Measurements from ENCODE around the gene FREM2. TPM values are rescaled to one million over a fixed set of nuclear protein-coding genes. Genes with fewer than 3 reads are reported as not detected.

FREM2 gene
- total RNA-seq, 2 experiments from 2014 or later: not detected

GRCh38 chr13:38664906-38665305, 22.0 kb upstream of the FREM2 start:
- ChIA-PET CTCF (no interaction called here), POLR2A (no interaction called here)
- no peaks in the 10 kb centered on the region for H3K9me3 Mint-ChIP-seq
- no peak for DNase-seq
- H3K36me3 Mint-ChIP-seq (ENCODE audit: low read depth): no peaks in the 10 kb centered on the region
- no peak overlapping the region for H3K27ac Mint-ChIP-seq
- peaks cover 10% of the 10 kb centered on the region for H3K27me3 Mint-ChIP-seq
- H3K4me1 Mint-ChIP-seq (ENCODE audit: low read depth): no peaks in the 10 kb centered on the region
- ATAC-seq: no peak
- H3K4me3 Mint-ChIP-seq: no peak overlapping the region
- TF ChIP-seq, protein P1, sequence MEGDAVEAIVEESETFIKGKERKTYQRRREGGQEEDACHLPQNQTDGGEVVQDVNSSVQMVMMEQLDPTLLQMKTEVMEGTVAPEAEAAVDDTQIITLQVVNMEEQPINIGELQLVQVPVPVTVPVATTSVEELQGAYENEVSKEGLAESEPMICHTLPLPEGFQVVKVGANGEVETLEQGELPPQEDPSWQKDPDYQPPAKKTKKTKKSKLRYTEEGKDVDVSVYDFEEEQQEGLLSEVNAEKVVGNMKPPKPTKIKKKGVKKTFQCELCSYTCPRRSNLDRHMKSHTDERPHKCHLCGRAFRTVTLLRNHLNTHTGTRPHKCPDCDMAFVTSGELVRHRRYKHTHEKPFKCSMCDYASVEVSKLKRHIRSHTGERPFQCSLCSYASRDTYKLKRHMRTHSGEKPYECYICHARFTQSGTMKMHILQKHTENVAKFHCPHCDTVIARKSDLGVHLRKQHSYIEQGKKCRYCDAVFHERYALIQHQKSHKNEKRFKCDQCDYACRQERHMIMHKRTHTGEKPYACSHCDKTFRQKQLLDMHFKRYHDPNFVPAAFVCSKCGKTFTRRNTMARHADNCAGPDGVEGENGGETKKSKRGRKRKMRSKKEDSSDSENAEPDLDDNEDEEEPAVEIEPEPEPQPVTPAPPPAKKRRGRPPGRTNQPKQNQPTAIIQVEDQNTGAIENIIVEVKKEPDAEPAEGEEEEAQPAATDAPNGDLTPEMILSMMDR (IDR thresholded peaks at IDR 0.05): no peak
- intact Hi-C loops (cut with micrococcal nuclease): no loop called here

- POLR2A ChIA-PET: no interaction called here
- TF ChIP-seq, protein P1 (IDR thresholded peaks at IDR 0.05): no peak
- ATAC-seq (no peak), DNase-seq (no peak)
- Mint-ChIP-seq H3K4me3 (no peak overlapping the region), H3K27me3 (peaks cover 10% of the 10 kb centered on the region), H3K9me3 (no peaks in the 10 kb centered on the region), H3K36me3 (ENCODE audit: low read depth) (no peaks in the 10 kb centered on the region), H3K27ac (no peak overlapping the region), H3K4me1 (ENCODE audit: low read depth) (no peaks in the 10 kb centered on the region)
- CTCF ChIA-PET: no interaction called here
- intact Hi-C loops (cut with micrococcal nuclease): no loop called here
These were observed 19.3 kb upstream of the FREM2 start for GRCh38 chr13:38667526-38668109.

GRCh38 chr13:38669234-38669964, 17.5 kb upstream of the FREM2 start:
- intact Hi-C loops (cut with micrococcal nuclease): no loop called here
- H3K27me3 Mint-ChIP-seq: peaks cover 5% of the 10 kb centered on the region
- H3K36me3 Mint-ChIP-seq (ENCODE audit: low read depth): no peaks in the 10 kb centered on the region
- CTCF ChIA-PET: no interaction called here
- POLR2A ChIA-PET: no interaction called here
- no peak overlapping the region for H3K27ac Mint-ChIP-seq
- H3K4me1 Mint-ChIP-seq (ENCODE audit: low read depth): no peaks in the 10 kb centered on the region
- no peak overlapping the region for H3K4me3 Mint-ChIP-seq
- H3K9me3 Mint-ChIP-seq: no peaks in the 10 kb centered on the region
- no peak for ATAC-seq
- DNase-seq: no peak
- TF ChIP-seq, protein P1 (IDR thresholded peaks at IDR 0.05): no peak

DNA sequence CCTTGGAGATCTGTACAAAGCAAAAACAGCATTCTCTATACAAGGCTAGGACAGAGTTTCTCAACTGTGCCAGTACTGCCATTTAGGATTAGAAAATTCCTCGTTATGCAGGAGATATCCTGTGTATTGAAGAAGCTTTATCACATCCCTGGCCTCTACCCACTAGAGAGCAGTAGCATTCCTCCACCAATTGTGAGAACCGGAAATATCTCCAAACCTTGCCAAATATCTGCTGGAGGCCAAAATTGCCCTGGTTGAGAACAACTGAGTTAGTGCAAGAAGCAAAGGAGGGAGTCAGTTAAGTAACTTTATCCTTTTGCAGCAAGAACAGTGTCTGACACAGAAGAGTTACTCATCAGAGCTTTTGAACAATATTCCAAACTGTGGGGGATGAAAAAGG, 16.2 kb upstream of the FREM2 start:
- ChIA-PET CTCF (no interaction called here), POLR2A (no interaction called here)
- DNase-seq (no peak), ATAC-seq (no peak)
- TF ChIP-seq, protein P1 (IDR thresholded peaks at IDR 0.05): no peak
- H3K27ac Mint-ChIP-seq: no peak overlapping the region
- no peaks in the 10 kb centered on the region for H3K9me3 Mint-ChIP-seq
- H3K27me3 Mint-ChIP-seq: peaks cover 5% of the 10 kb centered on the region
- H3K4me1 Mint-ChIP-seq (ENCODE audit: low read depth): no peaks in the 10 kb centered on the region
- intact Hi-C loops (cut with micrococcal nuclease): no loop called here
- H3K4me3 Mint-ChIP-seq: no peak overlapping the region
- no peaks in the 10 kb centered on the region for H3K36me3 Mint-ChIP-seq (ENCODE audit: low read depth)

DNA sequence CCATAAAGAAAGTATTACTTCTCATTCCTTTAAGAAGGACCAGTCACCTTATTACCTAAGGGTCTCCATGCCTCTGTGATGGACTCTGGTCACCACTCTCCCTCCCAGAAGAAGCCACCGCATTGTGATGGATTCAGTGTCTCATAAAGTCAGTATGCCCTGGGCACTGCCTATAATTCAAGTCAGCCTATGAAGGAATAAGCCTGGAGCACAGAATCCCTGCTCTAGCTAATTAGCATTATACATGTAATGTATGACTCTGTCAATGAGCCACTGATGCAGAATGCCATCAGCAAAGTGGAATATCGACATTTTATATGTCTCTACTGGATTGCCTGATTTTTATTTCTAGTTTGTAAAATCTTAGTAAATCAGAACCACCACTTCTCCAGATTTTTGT, 14.9 kb upstream of the FREM2 start:
- no peak for ATAC-seq
- H3K4me3 Mint-ChIP-seq: no peak overlapping the region
- POLR2A ChIA-PET: no interaction called here

More for the DNA sequence above, 14.9 kb upstream of the FREM2 start:
- CTCF ChIA-PET: no interaction called here
- intact Hi-C loops (cut with micrococcal nuclease): no loop called here
- H3K4me1 Mint-ChIP-seq (ENCODE audit: low read depth): no peaks in the 10 kb centered on the region
- no peak overlapping the region for H3K27ac Mint-ChIP-seq
- H3K27me3 Mint-ChIP-seq: peaks cover 5% of the 10 kb centered on the region
- TF ChIP-seq, protein P1 (IDR thresholded peaks at IDR 0.05): no peak
- H3K36me3 Mint-ChIP-seq (ENCODE audit: low read depth): no peaks in the 10 kb centered on the region
- H3K9me3 Mint-ChIP-seq: no peaks in the 10 kb centered on the region
- DNase-seq: no peak
